Stimulated activated CD4-positive, alpha-beta T cell treated with anti-CD3 and anti-CD28 coated beads, Interleukin-2, amount 100 ng/mL, for 24 hours (primary cell): ENCODE data around the gene RCOR1.
"Not testable (repeated sequence)": the region's sequence is repeated elsewhere in the genome, so short reads cannot be mapped to it uniquely, and the experiment has no call there.

ENCODE experiments used
- DNase-seq, 2 donors: peaks; one replicate each; pipeline ENCODE4 v3.0.0-alpha.2; 2020

Gene RCOR1

DNA sequence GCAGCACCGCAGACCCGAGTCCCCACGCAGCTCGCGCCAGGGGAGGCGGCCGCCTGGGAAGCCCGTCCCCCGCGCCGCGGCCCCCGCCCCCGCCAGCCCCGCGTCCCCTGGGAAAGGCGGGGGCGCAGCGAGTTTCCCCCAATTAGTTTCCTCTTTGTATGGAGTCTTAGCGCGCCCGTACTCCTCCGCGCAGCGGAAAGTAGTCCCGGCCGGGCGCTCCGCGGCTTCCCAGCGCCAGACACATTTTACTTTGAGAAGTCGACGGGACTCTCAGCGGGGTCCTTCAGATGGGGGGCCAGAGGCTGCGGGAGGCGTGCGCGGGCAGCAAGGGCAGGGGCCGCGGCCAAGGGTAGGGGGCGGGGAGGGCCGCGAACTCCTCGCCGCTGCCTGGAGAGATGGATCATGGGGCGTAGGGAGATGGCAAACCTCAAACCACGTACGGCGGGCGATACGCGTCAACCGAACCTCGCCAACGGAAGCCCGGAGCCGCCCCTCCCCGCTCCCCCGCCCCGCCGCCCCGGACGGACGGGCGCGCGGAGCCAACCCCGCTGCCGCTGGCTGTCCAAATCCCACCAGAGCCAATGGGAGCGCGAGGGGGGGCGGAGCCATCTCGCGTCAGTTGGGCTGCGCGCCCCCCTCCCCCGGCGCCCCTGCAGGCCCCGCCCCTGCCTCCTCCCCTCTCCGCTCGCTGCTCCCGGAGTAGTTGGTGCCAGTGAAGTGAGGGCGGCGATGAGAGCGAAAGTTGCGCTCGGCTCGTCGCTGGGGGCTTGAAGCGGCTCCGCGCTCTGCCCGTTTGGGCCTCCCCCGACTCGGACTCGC, at the start of gene RCOR1:
RCOR1 (plus strand) TSS at position 706 of the 819 bp plus-strand sequence. CDS start 238 bp downstream, outside the sequence.
- peak; percentile 98 to 99 for DNase-seq

DNA sequence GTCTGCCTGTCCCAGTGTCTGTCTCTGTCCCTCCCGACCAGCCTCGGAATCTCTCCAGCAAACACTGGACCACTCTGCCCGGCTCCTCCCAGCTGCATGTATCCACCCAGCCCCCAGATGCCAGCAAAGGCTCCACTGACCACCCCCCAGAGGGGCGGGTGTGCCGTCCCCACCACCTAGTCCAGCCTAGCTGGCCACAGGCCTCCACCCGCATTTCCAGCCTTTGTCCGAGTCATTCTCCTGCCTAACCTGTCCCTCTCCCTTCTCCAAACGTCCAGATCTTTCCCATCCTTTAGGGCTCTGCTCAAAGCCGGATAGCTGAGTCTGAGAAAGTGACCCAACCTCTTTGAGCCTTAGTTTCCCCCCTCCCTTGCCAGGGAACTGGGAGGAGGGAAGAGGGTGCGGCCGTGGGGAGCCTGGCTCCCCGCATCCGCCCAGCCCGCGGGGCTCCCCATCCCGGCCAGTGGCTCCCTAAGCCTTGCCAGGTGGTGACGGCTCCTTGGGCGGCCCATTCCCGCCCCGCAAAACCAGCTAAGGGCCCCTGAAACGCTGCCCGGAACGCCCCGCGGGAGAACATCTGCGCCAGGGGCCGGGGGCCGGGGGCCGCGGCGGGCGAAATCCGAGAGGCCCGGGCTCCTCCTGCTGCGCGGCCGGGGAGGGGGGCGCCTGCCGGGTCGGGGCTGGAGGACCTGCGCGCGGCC, 48.3 kb upstream of the RCOR1 start:
- no peak for DNase-seq

GRCh38 chr14:102544747-102545460, 47.5 kb upstream of the RCOR1 start:
- DNase-seq, result peak; percentile 24 to 40

DNA sequence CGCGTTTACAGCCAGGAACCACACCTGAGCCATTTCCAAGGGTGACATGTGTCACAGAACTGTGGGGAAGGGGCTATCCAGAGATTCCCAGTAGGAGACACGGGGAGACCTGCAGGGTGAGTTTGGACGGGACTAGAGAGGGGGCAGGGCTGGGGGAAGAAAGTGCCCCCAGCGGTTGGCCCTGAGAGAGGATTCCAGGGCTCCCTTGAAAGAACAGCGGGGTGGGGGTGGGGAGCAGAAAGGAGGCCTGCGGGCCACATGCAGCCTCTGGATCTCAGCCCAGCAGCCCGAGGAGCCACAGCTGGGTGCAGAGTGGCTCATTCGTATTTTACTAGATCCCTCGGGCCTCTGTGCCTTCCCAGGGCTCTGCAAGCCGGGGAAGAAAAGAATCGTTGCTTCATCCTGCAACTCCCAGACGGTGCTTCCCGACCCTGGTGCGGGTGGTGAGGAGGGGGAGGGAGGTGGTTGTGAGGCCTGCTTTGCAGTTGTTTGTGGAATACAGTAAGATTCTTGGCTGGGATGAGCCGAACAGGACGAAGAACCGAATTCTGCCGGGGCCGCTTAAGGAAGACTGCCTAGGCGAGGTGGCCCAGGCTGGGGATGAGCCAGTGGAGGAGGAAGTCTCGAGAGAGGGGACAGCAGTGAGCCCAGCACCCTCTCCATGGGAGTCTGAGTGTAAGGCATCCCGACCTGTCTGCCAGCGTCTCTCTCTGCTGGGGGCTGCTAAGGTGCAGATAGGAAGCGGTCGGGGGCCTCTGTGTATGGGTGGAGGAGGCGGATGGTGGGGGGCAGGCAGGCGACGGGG, 46.8 kb upstream of the RCOR1 start:
- DNase-seq, result no peak

- no peak for DNase-seq
Observed at GRCh38 chr14:102548616-102549240, 43.7 kb upstream of the RCOR1 start.

- not testable (repeated sequence) for DNase-seq
Observed at GRCh38 chr14:102550927-102551401, 41.5 kb upstream of the RCOR1 start.

DNA sequence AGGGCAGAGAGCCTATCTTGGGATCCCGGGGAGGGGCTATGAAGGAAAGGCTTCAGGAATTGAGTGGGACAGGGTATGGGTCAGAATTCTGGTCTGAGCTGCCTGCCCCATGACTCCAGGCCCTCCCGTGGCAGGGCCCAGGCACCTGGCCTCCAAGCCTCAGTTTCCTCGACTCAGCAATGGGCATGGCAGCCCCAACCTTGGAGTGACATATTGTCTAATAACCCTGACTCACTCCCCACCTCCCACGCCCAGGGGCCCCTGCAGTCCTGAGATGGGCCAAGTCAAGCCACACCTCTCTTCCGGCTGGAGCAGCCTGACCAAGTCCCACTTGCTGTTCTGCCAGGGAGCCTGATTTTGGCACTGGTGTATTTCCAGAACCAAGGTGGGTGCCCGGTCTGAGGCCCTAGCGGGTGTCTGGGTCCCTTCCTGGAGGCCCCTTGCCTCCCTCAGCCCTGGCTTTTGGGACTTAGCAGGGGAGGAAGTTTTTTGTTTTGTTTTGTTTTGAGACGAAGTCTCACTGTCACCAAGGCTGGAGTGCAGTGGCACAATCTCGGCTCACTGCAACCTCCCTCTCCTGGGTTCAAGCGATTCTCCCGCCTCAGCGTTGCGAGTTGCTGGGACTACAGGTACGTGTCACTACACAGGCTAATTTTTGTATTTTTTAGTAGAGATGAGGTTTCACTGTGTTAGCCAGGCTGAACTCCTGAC, 40.3 kb upstream of the RCOR1 start:
- peak; percentile 43 to 53 for DNase-seq

GRCh38 chr14:102554821-102555819, 37.3 kb upstream of the RCOR1 start:
- peak; percentile 65 for DNase-seq

GRCh38 chr14:102556098-102556677, 36.3 kb upstream of the RCOR1 start:
- DNase-seq, result no peak

DNA sequence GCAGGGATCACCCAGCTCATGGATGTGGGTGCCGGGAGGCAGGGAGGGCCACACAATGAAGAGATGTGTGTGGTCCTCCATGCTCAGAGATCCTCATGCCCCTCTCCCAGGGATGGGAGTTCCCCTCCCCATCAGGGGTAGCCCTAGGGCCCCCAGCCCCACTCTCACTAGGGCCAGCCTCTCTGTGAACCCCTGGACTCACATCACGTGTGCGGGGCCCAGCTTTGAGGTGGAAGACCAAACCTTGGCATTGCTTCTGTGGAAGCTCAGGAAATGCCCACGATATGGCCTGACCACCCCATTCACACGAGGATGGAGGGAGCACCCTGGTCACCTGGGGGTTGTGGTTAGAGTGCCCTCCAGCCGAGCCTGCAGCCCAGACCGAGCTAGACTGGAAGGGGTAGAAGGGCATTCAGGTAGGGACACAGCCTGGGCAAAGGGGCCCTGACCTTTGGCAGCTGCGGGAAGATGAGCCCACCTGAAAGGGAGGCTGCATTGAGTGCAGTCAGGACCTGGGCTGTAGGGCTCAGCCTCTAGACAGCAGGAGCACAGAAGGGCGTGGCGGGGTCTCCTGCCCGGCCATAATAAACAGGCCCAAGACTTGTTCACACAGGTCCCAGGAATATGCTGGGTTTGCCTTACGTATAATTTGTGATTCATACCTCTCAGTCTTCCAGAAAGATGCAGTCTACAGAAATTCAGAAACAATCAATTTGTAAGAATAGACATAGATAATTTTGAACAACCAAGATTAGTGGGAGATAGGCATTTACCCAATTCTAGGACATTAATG, 34.8 kb upstream of the RCOR1 start:
- DNase-seq, result no peak

DNA sequence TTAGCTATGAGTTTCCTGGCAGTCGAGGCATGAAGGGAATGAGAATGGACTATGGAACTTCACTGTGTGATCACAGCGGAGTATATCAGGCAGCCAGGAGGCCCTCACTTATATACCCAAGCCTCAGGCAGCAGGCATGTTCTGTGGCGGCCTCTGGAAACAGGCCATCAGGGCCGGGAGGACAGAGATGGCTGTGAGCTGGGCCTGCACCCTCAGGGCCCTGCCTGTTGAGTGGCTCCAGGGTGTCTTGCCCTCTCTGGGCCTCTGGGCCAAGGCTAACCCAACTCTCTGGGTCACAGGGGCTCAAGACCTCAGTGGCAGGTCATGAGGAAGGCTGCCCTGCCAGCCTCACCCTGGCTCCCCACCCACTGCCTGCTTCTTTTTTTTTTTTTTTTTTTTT, 33.9 kb upstream of the RCOR1 start:
- no peak for DNase-seq

GRCh38 chr14:102560458-102561261, 31.8 kb upstream of the RCOR1 start:
- DNase-seq, result no peak

DNA sequence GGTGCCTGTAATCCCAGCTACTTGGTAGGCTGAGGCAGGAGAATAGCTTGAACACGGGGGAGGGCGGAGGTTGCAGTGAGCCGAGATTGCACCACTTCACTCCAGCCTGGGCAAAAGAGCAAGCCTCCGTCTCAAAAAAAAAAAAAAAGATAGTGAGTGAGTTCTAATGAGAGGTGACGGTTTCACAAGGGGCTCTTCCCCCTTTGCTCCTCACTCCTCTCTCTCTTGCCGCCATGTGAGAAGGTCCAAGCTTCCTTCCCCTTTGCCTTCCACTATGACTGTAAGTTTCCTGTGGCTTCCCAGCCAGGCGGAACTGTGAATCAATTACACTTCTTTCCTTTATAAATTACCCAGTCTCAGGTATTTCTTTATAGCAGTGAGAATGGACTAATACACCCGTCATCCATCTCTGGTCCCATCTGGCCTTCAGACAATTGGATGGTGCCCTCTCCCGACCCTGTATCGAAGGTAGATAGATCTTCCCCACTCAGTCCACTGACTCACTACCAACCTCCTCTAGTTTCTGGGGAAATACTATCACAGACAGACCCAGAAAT, 27.0 kb upstream of the RCOR1 start:
- DNase-seq, result no peak

DNA sequence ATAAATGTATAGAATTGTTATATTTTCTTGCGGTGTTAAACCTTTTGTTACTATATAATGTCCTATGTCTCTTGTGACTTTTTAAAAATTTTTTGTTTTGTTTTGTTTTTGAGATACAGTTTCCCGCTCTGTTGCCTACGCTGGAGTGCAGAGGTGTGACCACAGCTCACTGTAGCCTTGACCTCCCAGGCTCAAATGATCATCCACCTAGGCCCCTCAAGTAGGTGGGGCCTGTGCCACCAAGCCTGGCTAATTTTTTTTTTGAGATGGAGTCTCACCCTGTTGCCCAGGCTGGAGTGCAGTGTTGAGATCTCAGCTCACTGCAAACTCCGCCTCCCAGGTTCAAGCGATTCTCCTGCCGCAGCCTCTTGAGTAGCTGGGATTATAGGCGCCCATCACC, 26.5 kb upstream of the RCOR1 start:
- no peak for DNase-seq

- DNase-seq, result peak; percentile 42 to 62
Observed at GRCh38 chr14:102568115-102568614, 24.3 kb upstream of the RCOR1 start.

DNA sequence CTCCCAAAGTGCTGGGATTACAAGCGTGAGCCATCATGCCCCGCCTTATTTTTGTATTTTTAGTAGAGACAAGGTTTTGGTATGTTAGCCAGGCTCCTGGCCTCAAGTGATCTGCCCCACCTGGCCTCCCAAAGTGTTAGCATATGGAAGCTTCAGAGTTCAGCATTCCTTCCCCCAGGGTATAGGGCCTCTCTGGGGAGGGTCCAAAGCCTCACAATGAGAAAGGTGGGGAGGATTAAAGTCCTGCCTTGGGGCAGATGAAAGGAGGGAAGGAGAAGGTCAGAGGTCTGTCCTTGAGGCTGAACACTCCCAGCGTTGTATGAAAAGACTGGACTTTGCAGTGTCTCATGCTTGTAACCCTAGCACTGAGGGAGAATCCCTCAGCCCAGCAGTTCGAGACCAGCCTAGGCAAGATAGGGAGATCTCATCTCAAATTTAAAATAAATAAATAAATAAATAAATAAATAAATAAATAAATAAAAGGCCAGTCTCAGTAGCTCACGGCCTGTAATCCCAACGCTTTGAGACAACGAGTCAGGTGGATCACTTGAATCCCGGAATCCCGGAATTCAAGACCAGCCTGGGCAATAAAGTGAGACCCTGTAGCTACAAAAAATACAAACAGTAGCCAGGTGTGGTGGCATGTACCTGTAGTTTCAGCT, 22.0 kb upstream of the RCOR1 start:
- no peak for DNase-seq

- DNase-seq, result no peak
Observed at GRCh38 chr14:102571043-102571442, 21.4 kb upstream of the RCOR1 start.
